ENCODE measurements around the gene TP53BP2. TPM values are rescaled to one million over a fixed set of nuclear protein-coding genes. Genes with fewer than 3 reads are reported as not detected.

Gene TP53BP2
- total RNA-seq, 1 experiment from 2014 or later: 38.2 TPM

GRCh38 chr1:223775054-223775453 lies 70.7 kb downstream of the TP53BP2 start:
- no peaks in the 10 kb centered on the region; the same call in 1 of the 2 replicates for H3K79me2 ChIP-seq (ENCODE audit: insufficient read depth, low read length)
- H3K9ac ChIP-seq (ENCODE audit: low read length): no peak overlapping the region
- ChIA-PET POLR2A (no interaction called here), RAD21 (ENCODE audit: low non-redundant PET in 1 of 2, low total read pairs in 2 of 2, uncharacterized antibody in 2 of 2, unreplicated experiment in 2 of 2) (no interaction called here), CTCF (no interaction called here)
- H3K4me2 ChIP-seq (ENCODE audit: low read length): peak overlapping the region; percentile 46; the same call in 1 of the 2 replicates
- peaks cover 24 to 58% of the 10 kb centered on the region in 2 experiments for H3K4me1 ChIP-seq (ENCODE audit: control insufficient read depth in 1 of 2, insufficient read depth in 2 of 2, low read length in 2 of 2)
- ATAC-seq: no peak
- no TSS peak for BruUV-seq (replicated peaks)
- H3K9me2 ChIP-seq (ENCODE audit: insufficient read depth): no peaks in the 10 kb centered on the region
- TF ChIP-seq SRF (IDR thresholded peaks at IDR 0.05; ENCODE audit: low read depth): no peak
- TF ChIP-seq JUND (IDR thresholded peaks at IDR 0.05): no peak
- TF ChIP-seq REST (IDR thresholded peaks at IDR 0.05; ENCODE audit: low read depth): no peak
- TF ChIP-seq EGR1 (IDR thresholded peaks at IDR 0.05; ENCODE audit: low read depth): no peak
- no peak for TF ChIP-seq ATF3 (IDR thresholded peaks at IDR 0.05)
- TF ChIP-seq TCF7L2 (IDR thresholded peaks at IDR 0.05; ENCODE audit: borderline replicate concordance, extremely low read depth, insufficient read depth, insufficient read length): no peak
- TF ChIP-seq ZFX (IDR thresholded peaks at IDR 0.05): no peak
- TF ChIP-seq YY1 (IDR thresholded peaks at IDR 0.05; ENCODE audit: extremely low read depth, insufficient replicate concordance, low read depth, low read length): no peak
- TF ChIP-seq FOSL1 (IDR thresholded peaks at IDR 0.05; ENCODE audit: low read depth): no peak
- no peak overlapping the region for H2AFZ ChIP-seq (ENCODE audit: low read depth, low read length, poor library complexity, severe bottlenecking)
- H3K4me3 ChIP-seq (replicated peaks in 1 of 2; ENCODE audit: low read depth in 1 of 2, low read length in 2 of 2): no peak overlapping the region
- H3K36me3 ChIP-seq (ENCODE audit: control insufficient read depth in 1 of 2, insufficient read depth in 2 of 2, low read length in 2 of 2): peaks cover 27 to 45% of the 10 kb centered on the region in 2 experiments; a peak in 3 of 4 replicates
- H4K20me1 ChIP-seq (ENCODE audit: insufficient read depth): no peaks in the 10 kb centered on the region
- H3K9me3 ChIP-seq (ENCODE audit: control insufficient read depth in 1 of 2, insufficient read depth in 1 of 2, low read depth in 1 of 2, low read length in 2 of 2): no peaks in the 10 kb centered on the region
- no peaks in the 10 kb centered on the region for H3K27me3 ChIP-seq (ENCODE audit: insufficient read depth, low read length)
- no peak for DNase-seq (ENCODE audit: low read depth, low spot score)
- intact Hi-C loops (cut with micrococcal nuclease): no loop called here
- H3K27ac ChIP-seq (ENCODE audit: low read depth, low read length): no peak overlapping the region

Measured in HCT116 (cell line).